Adrenal gland (tissue), 12 donors: ENCODE results near the gene MYOM3. TPM values are rescaled to one million over a fixed set of nuclear protein-coding genes. Genes with fewer than 3 reads are reported as not detected.
A peak's percentile ranks its signal among the peaks of the same experiment; 100 is the strongest.

Experiments
- DNase-seq, 7 donors: peaks; one replicate each; pipeline ENCODE4 v3.0.0-alpha.2; 2019 to 2020
- H3K27ac ChIP-seq, 5 donors: fragments of 200-600 bp; sonication (generic) in 4 of 5; 1 replicate in 3 of 5; 2 replicates in 2 of 5; pipeline versions ENCODE4 v1.5.1 to v1.8.0; 2016 to 2020; ENCODE audit warnings: mild to moderate bottlenecking in 1 of 5
- H3K27me3 ChIP-seq: fragments of 200-600 bp; 2 replicates; pipeline ENCODE4 v1.8.0; 2021
- H3K36me3 ChIP-seq, 2 donors: fragments of 200-600 bp; replicated peaks in 1 of 2; 1 replicate in 1 of 2; 2 replicates in 1 of 2; pipeline versions ENCODE4 v1.5.1 to v1.8.0; 2018 to 2022
- H3K4me1 ChIP-seq, 2 donors: fragments of 200-600 bp; replicated peaks in 1 of 2; 1 replicate in 1 of 2; 2 replicates in 1 of 2; pipeline versions ENCODE4 v1.5.1 to v1.8.0; 2018 to 2021
- H3K4me3 ChIP-seq, 4 donors: fragments of 200-600 bp; sonication (generic) in 3 of 4; one replicate each; pipeline ENCODE4 v1.5.1; 2016 to 2018
- H3K9me3 ChIP-seq, 3 donors: fragments of 200-600 bp; sonication (generic) in 1 of 3; replicated peaks in 1 of 3; 1 replicate in 2 of 3; 2 replicates in 1 of 3; pipeline versions ENCODE4 v1.5.1 to v1.8.0; 2016 to 2021
- CTCF ChIP-seq, 6 experiments: fragments of 450-650 bp in 4 of 6; fragments of 200-600 bp in 2 of 6; sonication (generic) in 1 of 6; IDR thresholded peaks; 1 replicate in 5 of 6; 2 replicates in 1 of 6; pipeline versions ENCODE4 v1.5.1 to v1.8.0; 2016 to 2021; ENCODE audit warnings: antibody characterized with exemption in 6 of 6, mild to moderate bottlenecking in 2 of 6, moderate library complexity in 1 of 6
- POLR2A ChIP-seq, 2 donors: fragments of 450-650 bp; IDR thresholded peaks; one replicate each; pipeline ENCODE4 v1.6.1; 2017; ENCODE audit warnings: antibody characterized with exemption in 2 of 2, mild to moderate bottlenecking in 2 of 2, moderate library complexity in 1 of 2
- WGBS, 4 donors: extraction: QIAGEN DNeasy Blood & Tissue Kit in 2 of 4; methylation state at CpG; one replicate each; pipeline versions ENCODE4 v1.1.5 to v1.1.7; 2013 to 2017; 5-methylcytosine and 5-hydroxymethylcytosine counted together
- intact Hi-C, 2 donors: fragments of 100-400 bp; cut with DNase I; formaldehyde crosslinking; loops; one replicate each; pipeline versions ENCODE4 v1.14.1 to v1.15.0; 2022 to 2023
- polyA plus RNA-seq, 3 donors: library from polyadenylated mRNA; stranded (reverse); fragments of 200-250 nt in 2 of 3; fragments of 350-450 nt in 1 of 3; fragmentation: Illumina TruSeq in 1 of 3; extraction: RNeasy Lipid Tissue Mini Kit (QIAGEN cat#74804) in 1 of 3; gene quantifications; one replicate each; pipeline ENCODE4 v1.2.3, GENCODE V29; 2013 to 2014
- total RNA-seq, 9 donors: library from RNA; depleted of rRNA in 4 of 9; stranded (reverse); fragments of >200 nt in 4 of 9; fragments of 120-200 nt in 1 of 9; fragmentation: NEBNext Ultra II Directional in 1 of 9; extraction: Animal tissue kit (Norgen Biotek cat#: 25700) in 1 of 9; gene quantifications; one replicate each; pipeline versions ENCODE4 v1.1.0 to v1.2.4, GENCODE V29; 2013 to 2023
- donor health status: healthy with polysubstance abuse.
- donor health status: Bipolar disorder and iron deficiency.
- donor health status: DM: yes; HTN: yes; CAD: no.
- donor health status: DM: no; HTN: no; CAD: no.
- donor health status: DM: no; HTN: no; CAD: no.
- donor health status: DM: yes; HTN: yes; CAD: no.

The MYOM3 gene
- total and polyA plus RNA-seq, 12 donors = 0.09 to 7.0 (median 0.18) TPM

DNA sequence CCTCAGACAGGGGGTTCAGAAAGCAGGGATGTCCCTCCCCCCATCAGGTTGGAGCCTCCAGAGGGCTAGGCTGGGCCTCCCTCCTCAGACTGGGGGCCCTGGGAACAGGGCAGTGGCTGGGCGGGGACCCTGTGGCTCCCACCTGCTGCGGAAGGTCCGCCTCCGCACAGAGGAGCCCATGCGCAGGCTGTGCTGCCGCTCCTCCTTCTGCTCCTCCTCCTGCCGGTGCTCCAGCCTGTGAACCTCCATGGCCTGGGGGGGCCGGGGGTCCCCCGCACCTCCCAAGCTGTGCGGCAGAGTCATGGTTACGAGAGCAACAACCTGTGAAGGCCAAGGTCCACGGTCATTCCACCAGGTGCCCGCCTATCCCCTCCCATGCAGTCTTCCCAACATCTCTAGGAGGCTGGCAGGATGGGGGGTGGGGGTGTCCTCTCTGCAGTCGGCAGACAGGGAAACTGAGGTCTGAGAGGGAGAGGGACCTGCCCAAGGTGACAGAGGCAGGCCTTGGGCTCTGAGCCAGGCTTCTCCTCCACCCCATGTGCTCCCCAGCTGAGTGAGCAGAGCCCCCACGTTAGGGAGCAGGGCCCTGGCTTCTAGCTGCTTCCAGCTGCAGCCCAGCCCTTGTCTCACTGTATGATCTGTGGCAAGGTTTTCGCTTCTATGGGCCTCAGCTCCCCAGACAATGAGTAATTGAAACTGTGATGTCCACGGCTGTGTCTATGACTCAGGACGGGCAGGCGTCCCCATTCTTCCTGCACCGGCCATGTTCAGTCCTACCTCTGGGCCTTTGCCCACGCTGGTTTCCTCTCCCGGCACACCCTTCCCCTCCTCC, 3.4 kb downstream of the MYOM3 start:
- Histone ChIP-seq H3K4me3 (no peak overlapping the region), H3K27me3 (no peaks in the 10 kb centered on the region), H3K9me3 (no peaks in the 10 kb centered on the region), H3K36me3 (no peaks in the 10 kb centered on the region), H3K4me1 (peaks cover 1 to 5% of the 10 kb centered on the region in 2 donors), H3K27ac (peak overlapping the region in 2 of 5 donors; percentile 57 to 60)
- peak in 1 of 2 donors; percentile 69 for TF ChIP-seq POLR2A (IDR thresholded peaks at IDR 0.05)
- TF ChIP-seq CTCF (IDR thresholded peaks at IDR 0.05) = no peak
- peak; percentile 46 to 81 (median 74) for DNase-seq
- intact Hi-C loops = no loop called here
- WGBS, 4 donors = 54 to 66% (median 64%) methylated on average over 15 to 22 of the region's 22 CpGs

GRCh38 chr1:24107462-24108138, 4.3 kb downstream of the MYOM3 start:
- H3K4me1 ChIP-seq = peaks cover 6 to 8% of the 10 kb centered on the region in 2 donors
- WGBS, 4 donors = 55 to 80% (median 67%) methylated on average over 2 to 18 of the region's 18 CpGs
- no peaks in the 10 kb centered on the region for H3K36me3 ChIP-seq

DNA sequence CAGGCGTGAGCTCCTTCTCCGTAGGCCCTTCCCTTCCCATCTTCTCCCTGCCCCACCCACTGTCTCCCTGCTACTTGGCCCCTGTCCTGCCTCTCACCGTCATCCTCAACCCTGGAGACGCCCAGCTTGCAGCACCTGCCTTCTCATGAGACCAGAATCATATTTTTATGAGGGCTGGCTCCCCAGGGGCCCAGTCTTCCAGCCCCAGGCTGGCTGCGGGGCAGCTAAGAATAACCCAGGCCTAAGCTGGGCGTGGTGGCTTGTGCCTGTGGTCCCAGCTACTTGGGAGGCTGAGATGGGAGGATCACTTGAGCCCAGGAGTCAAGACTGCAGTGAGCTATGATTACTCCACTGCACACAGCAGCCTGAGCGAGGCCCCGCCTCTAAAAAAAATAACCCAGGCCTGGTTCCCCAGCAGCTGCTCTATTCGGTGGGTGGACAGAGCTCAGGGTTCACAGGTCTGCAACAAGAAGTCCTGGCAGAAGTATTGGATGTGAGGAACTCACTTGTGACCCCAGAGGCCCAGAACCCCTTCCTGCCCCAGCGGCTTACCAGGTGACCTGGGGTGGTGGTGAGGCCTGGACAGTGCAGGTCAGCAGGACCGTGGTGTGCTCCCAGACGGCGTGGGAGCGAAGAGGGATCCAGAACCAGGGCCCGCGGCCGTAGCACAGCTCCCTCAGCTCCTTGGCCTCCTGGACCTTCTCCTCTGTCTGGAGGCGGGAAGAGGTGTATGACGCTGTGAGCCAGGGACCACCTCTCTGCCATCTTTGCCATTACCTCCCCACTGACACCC, 6.4 kb downstream of the MYOM3 start:
- Histone ChIP-seq H3K9me3 (no peaks in the 10 kb centered on the region), H3K36me3 (no peaks in the 10 kb centered on the region), H3K4me3 (no peak overlapping the region), H3K27ac (no peak overlapping the region), H3K4me1 (peaks cover 6 to 8% of the 10 kb centered on the region in 2 donors), H3K27me3 (no peaks in the 10 kb centered on the region)
- DNase-seq = no peak
- TF ChIP-seq CTCF (IDR thresholded peaks at IDR 0.05) = no peak
- TF ChIP-seq POLR2A (IDR thresholded peaks at IDR 0.05) = no peak
- intact Hi-C loops = no loop called here
- 81 to 93% (median 86%) methylated on average over 7 to 19 of the region's 19 CpGs for WGBS, 4 donors

More at GRCh38 chr1:24107462-24108138, 4.3 kb downstream of the MYOM3 start:
- intact Hi-C loops = no loop called here
- DNase-seq = peak; percentile 37 to 79 (median 64)
- no peak overlapping the region for H3K27ac ChIP-seq
- no peak for TF ChIP-seq POLR2A (IDR thresholded peaks at IDR 0.05)
- TF ChIP-seq CTCF (IDR thresholded peaks at IDR 0.05) = no peak
- no peak overlapping the region for H3K4me3 ChIP-seq
- H3K9me3 ChIP-seq = no peaks in the 10 kb centered on the region
- no peaks in the 10 kb centered on the region for H3K27me3 ChIP-seq

GRCh38 chr1:24104854-24105253, 7.1 kb downstream of the MYOM3 start:
- Histone ChIP-seq H3K4me3 (no peak overlapping the region), H3K27me3 (no peaks in the 10 kb centered on the region), H3K36me3 (no peaks in the 10 kb centered on the region), H3K4me1 (peaks cover 6 to 8% of the 10 kb centered on the region in 2 donors), H3K27ac (no peak overlapping the region), H3K9me3 (no peaks in the 10 kb centered on the region)
- no peak for DNase-seq
- 92 to 98% (median 95%) methylated on average over 3 to 7 of the region's 7 CpGs for WGBS, 4 donors
- intact Hi-C loops = no loop called here
- TF ChIP-seq POLR2A (IDR thresholded peaks at IDR 0.05) (no peak), CTCF (IDR thresholded peaks at IDR 0.05) (no peak)
